HuH-7.5 (cell line): ENCODE data around the gene TREM1.
"Not testable (repeated sequence)": the region's sequence is repeated elsewhere in the genome, so short reads cannot be mapped to it uniquely, and the experiment has no call there.

ENCODE experiments used
- DNase-seq: peaks from one replicate; pipeline ENCODE4 v3.0.0; 2011; ENCODE audit warnings: low spot score

TREM1 gene

DNA sequence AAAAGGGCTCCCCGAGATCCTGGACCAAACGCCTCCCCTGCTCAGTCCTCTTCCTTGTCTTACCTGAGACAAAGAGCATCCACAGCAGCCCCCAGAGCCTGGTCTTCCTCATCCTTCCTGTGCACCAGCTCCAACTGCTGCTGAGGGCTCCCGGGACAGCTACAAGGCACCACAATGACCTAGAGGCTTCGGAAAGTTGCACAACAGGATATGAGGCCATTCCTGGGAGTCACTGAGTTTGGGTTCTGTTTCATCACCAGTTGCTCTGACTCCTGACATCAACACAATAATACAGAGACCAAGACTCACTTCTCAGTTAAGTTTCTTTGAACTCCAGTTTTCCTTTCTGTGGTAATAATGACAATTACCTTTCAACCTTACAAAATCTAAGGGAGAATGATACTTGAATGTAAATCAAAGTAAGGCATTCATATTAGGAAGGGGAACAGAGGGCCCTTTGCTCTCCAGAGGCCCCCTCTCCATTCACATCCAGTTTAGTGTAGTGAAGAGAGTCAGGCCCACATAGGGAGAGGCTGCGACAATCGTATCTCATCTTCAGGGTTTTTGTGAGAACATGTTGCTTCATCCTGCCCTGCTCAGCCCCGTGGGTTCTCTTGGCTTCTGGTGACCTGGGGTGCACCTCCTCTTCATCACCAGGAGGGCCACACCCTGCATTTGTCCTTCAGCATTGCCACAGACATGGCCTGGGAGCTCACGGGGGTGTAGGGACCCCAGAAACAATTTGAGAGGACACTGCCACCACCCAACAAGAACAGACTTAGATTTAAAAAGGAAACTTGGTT lies at the start of gene TREM1:
TREM1 (minus strand) TSS at position 139 of the 803 bp plus-strand sequence; CDS start at position 112, 27 bp downstream.
- DNase-seq: no peak

GRCh38 chr6:41335943-41336342 lies 49.5 kb upstream of the TREM1 start:
- DNase-seq: no peak

DNA sequence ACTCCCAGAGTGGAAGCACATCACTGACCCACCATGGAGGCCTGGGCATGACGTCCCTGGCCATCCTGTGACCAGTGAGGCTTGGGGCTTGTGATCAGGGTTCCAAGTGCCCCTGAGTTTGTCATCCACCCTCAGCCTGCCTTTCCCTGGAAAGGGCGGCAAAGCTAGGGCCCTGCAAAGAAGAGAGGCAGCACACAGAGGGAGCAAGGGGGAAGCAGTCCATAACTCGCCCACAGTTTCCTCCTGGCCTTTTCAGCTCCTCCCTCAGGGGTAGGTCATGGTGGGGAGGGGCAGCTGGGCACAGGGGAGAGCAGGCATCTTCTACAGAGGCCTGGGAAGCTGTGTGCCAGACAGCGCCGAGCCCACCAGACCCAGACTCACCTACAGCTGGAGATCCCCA lies 48.8 kb upstream of the TREM1 start, which contains the start of gene NCR2:
NCR2 (plus strand) TSS at position 313 of the 400 bp plus-strand sequence. CDS start 269 bp downstream, outside the sequence.
- no peak for DNase-seq

DNA sequence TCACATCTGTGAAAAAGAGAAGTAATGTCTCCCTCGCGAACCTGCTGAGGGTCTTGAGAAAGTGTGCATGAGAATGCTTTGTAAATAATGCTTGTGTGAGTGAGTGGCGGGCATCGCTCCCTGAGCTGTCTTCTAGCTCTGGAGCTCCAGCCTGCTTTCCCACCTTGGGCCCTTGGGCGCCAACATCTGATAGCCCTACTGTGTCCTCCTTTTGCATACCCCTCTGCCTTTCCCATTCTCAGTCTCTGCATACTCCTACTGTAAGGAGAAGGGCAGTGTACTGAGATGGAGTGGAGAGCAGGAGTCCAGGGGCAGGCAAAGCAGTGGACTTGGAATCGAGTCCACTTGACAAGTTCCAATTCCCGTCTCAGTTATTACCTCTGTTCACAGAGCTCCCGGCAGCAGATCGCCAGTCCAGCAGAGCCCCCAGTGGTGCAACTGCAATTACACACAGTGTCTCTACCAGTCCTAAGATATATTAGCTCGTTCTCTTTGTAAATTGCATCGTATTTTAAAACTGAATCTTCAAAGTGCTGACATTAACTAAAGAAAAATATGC lies 48.1 kb upstream of the TREM1 start:
- DNase-seq: no peak

GRCh38 chr6:41332842-41333736 lies 46.6 kb upstream of the TREM1 start:
- no peak for DNase-seq

DNA sequence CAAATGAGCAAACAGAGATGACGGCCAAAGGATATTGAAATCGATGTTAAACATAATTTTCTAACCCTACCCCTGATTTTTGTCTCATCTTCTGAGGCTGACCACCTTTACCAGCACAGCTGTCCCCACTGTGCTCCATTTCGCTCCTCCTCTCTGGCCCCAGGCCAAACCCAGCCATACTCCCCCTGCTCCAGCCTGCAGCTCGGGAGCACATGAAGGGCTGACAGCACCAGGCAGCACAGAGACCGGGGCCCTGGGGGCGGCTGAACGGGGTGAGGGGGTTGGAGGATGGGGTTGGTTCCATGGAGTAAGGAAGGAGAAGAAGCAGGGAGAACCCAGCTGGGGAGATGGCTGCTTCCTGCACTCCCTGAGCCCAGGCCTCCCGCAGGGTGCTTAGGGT lies 45.8 kb upstream of the TREM1 start:
- no peak for DNase-seq

DNA sequence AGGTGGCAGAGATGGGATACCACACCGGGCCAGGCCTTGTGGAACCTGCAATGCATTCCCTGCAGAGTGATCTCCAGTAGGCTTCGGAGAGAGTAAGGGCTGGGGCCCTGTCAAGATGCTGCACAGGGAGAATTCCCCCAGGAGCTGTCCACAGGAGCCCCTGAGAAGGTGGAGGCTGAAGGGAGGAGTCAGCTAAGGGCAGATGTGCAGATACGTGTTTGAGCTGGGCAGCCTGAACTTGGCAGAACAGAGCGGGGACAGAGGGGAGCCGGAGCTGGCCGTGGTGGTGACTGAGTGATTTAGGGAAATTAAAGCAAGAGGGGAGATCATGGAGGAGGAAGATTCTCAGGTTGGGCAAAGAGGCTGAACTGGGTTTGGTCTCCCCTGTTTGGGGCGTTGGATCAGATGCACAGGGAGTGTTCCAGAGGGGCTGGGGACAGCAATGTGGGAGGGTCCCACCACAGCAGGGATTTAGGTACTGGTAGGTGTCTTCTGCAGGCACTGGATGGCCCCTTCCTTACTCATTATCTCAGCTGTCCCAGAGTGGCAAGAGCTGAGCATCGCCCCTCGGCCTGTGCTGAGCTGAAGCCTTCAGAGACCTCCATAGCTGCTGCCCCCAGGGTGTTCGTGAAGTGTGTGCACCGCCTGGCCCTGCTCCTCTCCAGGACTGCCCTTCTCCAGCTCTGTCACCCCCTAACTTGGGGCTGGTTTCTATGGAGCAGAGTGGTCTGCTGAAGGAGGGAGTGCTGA lies 45.1 kb upstream of the TREM1 start:
- DNase-seq: no peak

- DNase-seq: no peak
Measured at GRCh38 chr6:41327177-41327576, 40.7 kb upstream of the TREM1 start.

DNA sequence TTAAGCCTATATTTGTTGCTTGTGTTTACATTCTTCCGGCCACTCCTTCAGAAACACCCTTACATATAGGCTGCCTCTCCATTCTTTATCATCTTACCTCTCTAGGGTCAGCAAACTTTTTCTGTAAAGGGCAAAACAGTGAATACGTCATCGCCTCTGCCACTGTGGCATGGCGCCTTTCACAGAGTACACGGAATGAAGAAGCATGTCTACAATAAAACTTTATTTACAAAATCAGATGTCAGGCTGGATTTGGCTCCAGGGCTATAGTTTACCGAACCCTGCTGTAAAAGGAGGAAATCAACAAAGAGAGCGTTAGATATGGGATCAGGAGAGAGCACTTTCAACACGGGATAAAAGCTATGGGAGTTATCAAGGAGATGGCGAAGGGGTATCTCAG lies 39.6 kb upstream of the TREM1 start:
- DNase-seq: no peak

DNA sequence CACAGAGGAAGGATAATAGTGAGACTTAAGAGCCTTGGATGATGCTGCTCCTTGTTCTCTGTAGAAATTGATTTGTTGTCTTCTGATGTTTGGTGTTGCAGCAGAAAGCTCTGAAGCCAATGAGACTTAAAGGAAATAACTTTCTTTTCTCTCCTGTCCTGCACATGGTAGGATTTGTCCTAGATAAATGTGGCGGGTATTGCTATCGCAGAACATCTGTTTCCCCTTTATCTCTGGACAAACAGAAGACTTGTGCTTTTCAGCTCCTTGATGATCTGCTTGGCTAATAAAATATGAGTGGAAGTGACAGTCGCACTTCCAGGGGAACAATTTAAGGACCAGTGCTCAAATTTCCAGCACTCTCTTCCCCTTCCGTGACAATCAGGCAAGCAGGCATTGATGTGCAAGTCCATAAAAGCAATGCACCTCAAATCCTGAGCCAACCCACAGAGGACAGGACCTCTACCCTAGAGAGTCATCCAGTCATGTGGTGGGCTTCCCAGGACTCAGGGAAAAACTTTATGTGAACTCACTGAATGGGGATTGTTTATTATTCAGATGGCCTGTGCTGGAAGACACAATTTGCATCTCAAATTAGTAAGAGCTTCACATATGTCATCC lies 39.1 kb upstream of the TREM1 start:
- no peak for DNase-seq

DNA sequence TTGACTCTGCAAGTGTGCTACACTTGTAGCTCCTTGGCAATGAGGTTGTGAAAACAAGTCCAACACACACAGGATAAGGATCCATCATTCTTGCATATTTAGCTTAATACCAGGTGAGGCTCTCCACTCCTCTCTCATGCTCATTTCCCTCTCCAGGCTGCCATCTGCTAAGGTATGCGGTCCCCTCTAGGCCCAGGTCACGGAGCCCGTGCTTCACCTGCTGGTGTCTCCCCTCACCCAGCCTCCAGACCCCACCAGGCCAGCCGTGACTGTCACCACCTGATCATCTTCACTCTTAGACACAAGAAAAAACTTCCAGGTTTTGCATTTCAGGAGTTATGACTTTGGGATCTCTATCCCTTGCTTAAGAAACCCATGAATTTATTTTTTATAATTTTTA lies 34.7 kb upstream of the TREM1 start:
- DNase-seq: no peak

- DNase-seq: peak; percentile 39
Measured at GRCh38 chr6:41318654-41319565, 32.4 kb upstream of the TREM1 start.

DNA sequence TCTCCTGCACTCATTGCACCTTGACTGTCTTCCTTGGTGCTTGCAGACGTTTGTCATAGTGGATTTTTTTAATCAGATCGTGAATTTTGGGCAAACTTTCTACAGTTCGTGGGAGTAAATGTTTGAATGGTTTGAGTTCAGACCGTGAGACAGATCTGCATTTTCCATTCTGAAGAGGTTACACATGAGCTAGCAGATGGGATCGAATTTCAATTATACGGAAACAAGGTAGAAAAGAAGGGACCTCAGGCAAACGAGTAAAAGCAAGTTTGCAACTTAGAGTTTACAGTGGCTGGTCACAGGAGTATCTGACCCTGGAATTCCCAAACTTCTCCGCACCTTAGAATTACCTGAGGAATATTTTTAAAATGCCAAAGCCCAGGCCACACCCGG lies 31.8 kb upstream of the TREM1 start:
- DNase-seq: no peak

DNA sequence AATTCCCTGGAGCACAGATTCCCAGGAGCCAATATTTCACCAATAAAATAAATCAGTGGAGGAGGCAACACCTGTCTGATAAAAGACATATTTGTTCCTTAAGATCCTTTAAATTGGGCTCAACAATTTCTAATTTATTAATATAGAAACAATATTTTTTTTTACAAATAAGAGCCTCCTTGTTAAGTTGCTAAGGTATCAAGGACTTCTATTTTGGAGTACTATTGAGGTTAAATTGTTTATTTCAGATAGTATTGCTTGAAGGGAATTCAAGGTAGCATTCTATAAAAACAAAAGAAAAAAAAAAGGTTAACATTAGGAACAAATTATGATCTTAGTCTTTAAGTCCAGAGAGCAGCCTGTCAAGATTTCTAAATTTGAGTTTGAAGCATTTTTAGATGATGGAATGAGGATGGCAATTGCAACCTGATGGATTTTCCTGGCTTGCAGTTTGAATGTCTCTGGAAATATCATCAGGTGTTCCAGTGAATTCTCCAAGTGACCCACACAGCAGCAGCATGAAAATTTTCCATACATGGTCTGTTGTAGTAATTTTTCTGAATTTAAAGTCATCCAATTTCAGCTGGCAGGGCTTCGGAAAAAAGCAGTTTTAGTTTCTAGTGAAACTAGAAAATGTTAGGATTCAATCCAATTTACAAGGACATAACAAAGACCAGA lies 29.6 kb upstream of the TREM1 start:
- no peak for DNase-seq

- DNase-seq: no peak
Measured at GRCh38 chr6:41315203-41315602, 28.7 kb upstream of the TREM1 start.

DNA sequence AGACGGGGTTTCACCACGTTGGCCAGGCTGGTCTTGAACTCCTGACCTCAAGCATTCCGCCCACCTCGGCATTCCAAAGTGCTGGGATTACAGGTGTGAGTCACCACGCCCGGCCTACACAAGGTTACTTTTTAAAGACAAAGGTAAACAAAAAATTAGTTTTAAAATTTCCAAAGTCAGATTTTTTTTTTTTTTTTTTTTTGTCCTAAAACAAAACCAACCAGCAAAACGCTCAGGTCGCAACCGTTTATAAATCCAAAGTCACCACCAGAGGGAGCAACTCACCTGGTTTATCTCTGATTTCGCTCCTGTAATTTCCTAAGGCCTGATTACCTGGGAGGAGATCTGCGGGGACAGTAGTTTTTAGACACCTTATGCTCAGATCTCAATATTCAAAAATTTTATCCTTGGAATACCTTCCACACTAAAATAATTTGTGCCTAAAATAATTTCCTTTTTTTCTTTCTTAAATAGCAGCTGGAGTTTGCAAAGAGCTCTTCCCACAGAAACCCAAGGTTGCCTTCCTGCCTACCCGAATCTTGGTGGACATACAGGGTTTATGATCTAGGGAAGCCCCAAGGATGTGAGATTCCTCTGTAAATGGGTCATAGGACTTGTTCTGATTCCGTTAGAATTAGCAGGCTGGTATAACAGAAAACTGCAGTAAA lies 19.8 kb upstream of the TREM1 start:
- DNase-seq: peak; percentile 20

DNA sequence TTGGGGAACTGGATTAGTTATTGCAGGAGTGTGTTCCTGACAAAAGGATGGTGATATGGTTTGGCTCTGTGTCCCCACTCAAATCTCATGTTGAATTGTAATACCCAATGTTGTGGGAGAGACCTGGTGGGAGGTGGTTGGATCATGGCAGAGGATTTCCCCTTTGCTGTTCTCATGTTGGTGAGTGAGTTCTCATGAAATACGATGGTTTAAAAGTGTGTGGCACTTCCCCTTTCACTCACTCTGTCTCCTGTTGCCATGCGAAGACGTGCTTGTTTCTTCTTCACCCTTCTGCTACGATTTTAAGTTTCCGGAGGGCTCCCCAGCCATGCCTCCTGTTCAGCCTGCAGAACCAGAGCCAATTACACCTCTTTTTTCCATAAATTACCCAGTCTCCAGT lies 16.2 kb upstream of the TREM1 start:
- DNase-seq: no peak

GRCh38 chr6:41298785-41299502 lies 12.5 kb upstream of the TREM1 start:
- DNase-seq: no peak

GRCh38 chr6:41297248-41297647 lies 10.8 kb upstream of the TREM1 start:
- not testable (repeated sequence) for DNase-seq
